HepG2 (cell line): ENCODE results near the gene ENPP7. TPM values are rescaled to one million over a fixed set of nuclear protein-coding genes. Genes with fewer than 3 reads are reported as not detected.

Source experiments
- BCL6 ChIP-seq: IDR thresholded peaks from 2 replicates; pipeline ENCODE4 v1.6.1; 2016; ENCODE audit warnings: missing genetic modification reagents, missing compliant biosample characterization
- CENPBD1 ChIP-seq: sonication (generic); formaldehyde crosslinking; IDR thresholded peaks from 2 replicates; pipeline ENCODE4 v1.8.0; 2022; ENCODE audit warnings: missing genetic modification reagents, low read depth, mild to moderate bottlenecking, borderline replicate concordance
- CERS6 ChIP-seq: sonication (generic); formaldehyde crosslinking; IDR thresholded peaks from 2 replicates; pipeline ENCODE4 v1.5.0; 2020; ENCODE audit warnings: missing genetic modification reagents
- GMEB2 ChIP-seq: IDR thresholded peaks from 2 replicates; pipeline ENCODE4 v1.6.1; 2016; ENCODE audit warnings: missing biosample characterization, missing genetic modification reagents, low read depth
- IRF1 ChIP-seq: sonication (generic); formaldehyde crosslinking; IDR thresholded peaks from 2 replicates; pipeline ENCODE4 v1.4.0; 2020; ENCODE audit warnings: low read depth, mild to moderate bottlenecking, missing genetic modification reagents
- JDP2 ChIP-seq: sonication (generic); formaldehyde crosslinking; IDR thresholded peaks from 2 replicates; pipeline ENCODE4 v1.8.1; 2022; ENCODE audit warnings: missing genetic modification reagents, borderline replicate concordance
- MEF2D ChIP-seq: sonication (generic); formaldehyde crosslinking; IDR thresholded peaks from 2 replicates; pipeline ENCODE4 v1.5.1; 2020; ENCODE audit warnings: mild to moderate bottlenecking, missing genetic modification reagents
- NFYB ChIP-seq: sonication (generic); formaldehyde crosslinking; IDR thresholded peaks from 2 replicates; pipeline ENCODE4 v1.4.0; 2020; ENCODE audit warnings: missing genetic modification reagents
- PCBP2 ChIP-seq: fragments of 200-400 bp; formaldehyde crosslinking; optimal IDR thresholded peaks from 2 replicates; pipeline ENCODE3; 2018; ENCODE audit warnings: low read length, low read depth; ENCODE audit not compliant: poor library complexity, severe bottlenecking
- RERE ChIP-seq: IDR thresholded peaks from 2 replicates; pipeline ENCODE4 v1.6.1; 2016; ENCODE audit warnings: low read depth, missing genetic modification reagents, missing compliant biosample characterization
- SIN3B ChIP-seq: fragments of 150-350 bp; IDR thresholded peaks from 2 replicates; pipeline ENCODE4 v1.6.1; 2014; ENCODE audit warnings: low read length
- ZBTB43 ChIP-seq: sonication (generic); formaldehyde crosslinking; conservative IDR thresholded peaks from 2 replicates; pipeline ENCODE4 v1.4.0; 2020; ENCODE audit warnings: missing genetic modification reagents
- ZNF44 ChIP-seq: sonication (generic); formaldehyde crosslinking; IDR thresholded peaks from 2 replicates; pipeline ENCODE4 v1.5.1; 2020; ENCODE audit warnings: mild to moderate bottlenecking, missing genetic modification reagents
- ZNF589 ChIP-seq: sonication (generic); formaldehyde crosslinking; conservative IDR thresholded peaks from 2 replicates; pipeline ENCODE4 v1.8.0; 2022; ENCODE audit warnings: mild to moderate bottlenecking, moderate library complexity, missing genetic modification reagents
- ZNF670 ChIP-seq: sonication (generic); formaldehyde crosslinking; IDR thresholded peaks from 2 replicates; pipeline ENCODE4 v1.8.0; 2022; ENCODE audit warnings: mild to moderate bottlenecking, missing genetic modification reagents, borderline replicate concordance
- ZNF75D ChIP-seq: sonication (generic); formaldehyde crosslinking; IDR thresholded peaks from 2 replicates; pipeline ENCODE4 v1.8.1; 2023; ENCODE audit warnings: missing genetic modification reagents, mild to moderate bottlenecking, borderline replicate concordance
- ZNF781 ChIP-seq: sonication (generic); formaldehyde crosslinking; IDR thresholded peaks from 2 replicates; pipeline ENCODE4 v1.5.1; 2020; ENCODE audit warnings: borderline replicate concordance, mild to moderate bottlenecking, missing genetic modification reagents; ENCODE audit errors: not compliant biosample characterization
- ZSCAN29 ChIP-seq: sonication (generic); formaldehyde crosslinking; conservative IDR thresholded peaks from 2 replicates; pipeline ENCODE4 v1.4.0; 2020; ENCODE audit warnings: mild to moderate bottlenecking, missing genetic modification reagents
- polyA plus RNA-seq, 8 experiments: library from polyadenylated mRNA; depleted of rRNA in 3 of 8; stranded (reverse) in 7 of 8; unstranded in 1 of 8; fragments of >200 nt; fragmentation: Illumina TruSeq in 4 of 8; extraction: Trizol in 4 of 8; gene quantifications; 2 replicates each; pipeline versions ENCODE4 v1.2.1 to v1.2.3, GENCODE V29; 2011 to 2016; ENCODE audit warnings: low read depth in 4 of 8, missing spikeins in 1 of 8, mixed read lengths in 1 of 8; ENCODE audit not compliant: insufficient read depth in 1 of 8
- total RNA-seq, 5 experiments: library from RNA; depleted of rRNA; stranded (reverse); fragments of >200 nt; fragmentation: Illumina TruSeq; extraction: Trizol; gene quantifications; 2 replicates each; pipeline ENCODE4 v1.2.3, GENCODE V29; 2016; ENCODE audit warnings: low read depth in 1 of 5

The ENPP7 gene
- total and polyA plus RNA-seq, 2 of the 13 experiments (the other 11 are each of a cell fraction or from before 2014, with no cell fraction given): 1.1 to 2.2 TPM

GRCh38 chr17:79730769-79731483, at the start of gene ENPP7 (continued):
- TF ChIP-seq IRF1 (CRISPR knock-in tag) (no peak), ZNF589 (no peak), GMEB2 (CRISPR knock-in tag) (no peak), ZNF781 (CRISPR knock-in tag) (no peak), CENPBD1 (CRISPR knock-in tag) (no peak), ZNF44 (0 out of 2 replicates have a peak, but pooled peaks have one; percentile 8), MEF2D (0 out of 2 replicates have a peak, but pooled peaks have one; percentile 46), SIN3B (no peak), ZNF670 (CRISPR knock-in tag) (no peak), RERE (no peak), PCBP2 (no peak), CERS6 (no peak), JDP2 (CRISPR knock-in tag) (no peak), BCL6 (CRISPR knock-in tag) (0 out of 2 replicates have a peak, but pooled peaks have one; percentile 14), ZBTB43 (CRISPR knock-in tag) (no peak), NFYB (CRISPR knock-in tag) (no peak), ZNF75D (CRISPR knock-in tag) (no peak), ZSCAN29 (CRISPR knock-in tag) (no peak; the same call in 1 of the 2 replicates)
